Ovary (tissue), 9 donors: Measurements from ENCODE around the gene AADACL4. TPM values are rescaled to one million over a fixed set of nuclear protein-coding genes. Genes with fewer than 3 reads are reported as not detected.
"Not testable (repeated sequence)": the region's sequence is repeated elsewhere in the genome, so short reads cannot be mapped to it uniquely, and the experiment has no call there.

Experiments
- DNase-seq, 5 donors: peaks; one replicate each; pipeline ENCODE4 v3.0.0-alpha.2; 2019 to 2020
- H3K27ac ChIP-seq, 2 donors: fragments of 200-600 bp; one replicate each; pipeline versions ENCODE4 v1.5.1 to v1.8.0; 2019 to 2022
- H3K27me3 ChIP-seq: fragments of 200-600 bp; one replicate; pipeline ENCODE4 v1.8.0; 2022
- H3K36me3 ChIP-seq: fragments of 200-600 bp; sonication (generic); one replicate; pipeline ENCODE4 v1.5.1; 2019
- H3K4me1 ChIP-seq: one replicate; pipeline ENCODE4 v1.8.1; 2013; ENCODE audit warnings: mild to moderate bottlenecking, moderate library complexity; ENCODE audit not compliant: insufficient read depth
- H3K4me3 ChIP-seq: fragments of 200-600 bp; sonication (generic); one replicate; pipeline ENCODE4 v1.5.1; 2017
- H3K9me3 ChIP-seq, 2 donors: fragments of 200-600 bp in 1 of 2; sonication (generic) in 1 of 2; one replicate each; pipeline versions ENCODE4 v1.5.1 to v1.8.1; 2013 to 2019; ENCODE audit warnings: mild to moderate bottlenecking in 1 of 2, moderate library complexity in 1 of 2
- EP300 ChIP-seq: sonication (generic); formaldehyde crosslinking; IDR thresholded peaks from one replicate; pipeline ENCODE4 v1.6.1; 2017; ENCODE audit warnings: antibody characterized with exemption
- POLR2A ChIP-seq: fragments of 450-650 bp; IDR thresholded peaks from one replicate; pipeline ENCODE4 v1.6.1; 2017; ENCODE audit warnings: antibody characterized with exemption, mild to moderate bottlenecking, moderate library complexity
- WGBS, 3 donors: extraction: QIAGEN DNeasy Blood & Tissue Kit in 1 of 3; methylation state at CpG; one replicate each; pipeline versions ENCODE4 v1.1.5 to v1.1.7; 2013 to 2017; 5-methylcytosine and 5-hydroxymethylcytosine counted together
- intact Hi-C, 4 donors: fragments of 100-400 bp; cut with DNase I; formaldehyde crosslinking; loops; one replicate each; pipeline versions ENCODE4 v1.11.0 to v1.15.1; 2022 to 2023
- polyA plus RNA-seq, 2 donors: library from polyadenylated mRNA; stranded (reverse); fragments of 200-250 nt in 1 of 2; fragments of 350-450 nt in 1 of 2; fragmentation: Illumina TruSeq in 1 of 2; extraction: RNeasy Lipid Tissue Mini Kit (QIAGEN cat#74804) in 1 of 2; gene quantifications; one replicate each; pipeline ENCODE4 v1.2.3, GENCODE V29; 2013 to 2014
- total RNA-seq, 7 donors: library from RNA; depleted of rRNA in 2 of 7; stranded (reverse); fragments of >200 nt in 2 of 7; fragmentation: NEBNext Ultra II Directional in 3 of 7; extraction: Animal tissue kit (Norgen Biotek cat#: 25700) in 3 of 7; gene quantifications; one replicate each; pipeline versions ENCODE4 v1.1.0 to v1.2.4, GENCODE V29; 2016 to 2023
- TF ChIP-seq, protein P1 (sequence below), 3 donors: fragments of 450-650 bp in 2 of 3; fragments of 200-600 bp in 1 of 3; IDR thresholded peaks; one replicate each; pipeline versions ENCODE4 v1.5.1 to v1.8.0; 2016 to 2022; ENCODE audit warnings: antibody characterized with exemption in 3 of 3, mild to moderate bottlenecking in 1 of 3
- donor health status: DM: no; HTN: no; CAD: no; lungs with moderate emphysema.
- donor health status: DM: no; HTN: no; CAD: no.
- donor health status: Bipolar disorder and iron deficiency.
- donor health status: DM: yes; HTN: yes; CAD: no.
- donor health status: DM: no; HTN: no; CAD: no.
- donor health status: DM: yes; HTN: yes; CAD: no.

Gene AADACL4
- total and polyA plus RNA-seq, 9 donors = 0.38 TPM; not detected in 8

DNA sequence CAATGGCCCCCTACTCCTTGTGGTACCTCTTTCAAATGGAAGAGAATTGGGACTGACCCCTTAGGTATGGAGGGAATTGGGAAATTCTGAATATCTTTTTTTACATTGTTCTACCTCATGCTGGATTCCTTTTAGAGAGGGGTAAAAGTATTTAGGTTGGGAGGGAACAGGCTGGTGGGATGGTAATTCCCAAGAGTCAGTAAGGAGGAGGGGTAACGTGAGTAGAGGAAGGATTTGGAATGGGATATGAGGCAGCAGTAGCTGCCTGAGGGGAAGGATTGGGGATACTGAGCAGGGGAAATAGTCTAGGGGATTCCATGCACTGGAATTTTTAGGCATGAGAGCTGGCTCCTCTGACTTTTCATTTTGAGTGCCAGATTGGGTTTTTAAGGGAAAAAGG, 68.2 kb downstream of the AADACL4 start:
- WGBS, 3 donors = 63 to 67% (median 64%) methylated on average over 1 of the region's 1 CpG
- DNase-seq = no peak
- Histone ChIP-seq H3K9me3 (no peaks in the 10 kb centered on the region), H3K27ac (no peak overlapping the region), H3K4me3 (no peak overlapping the region), H3K4me1 (no peaks in the 10 kb centered on the region), H3K36me3 (no peaks in the 10 kb centered on the region), H3K27me3 (no peaks in the 10 kb centered on the region)
- TF ChIP-seq, protein P1, sequence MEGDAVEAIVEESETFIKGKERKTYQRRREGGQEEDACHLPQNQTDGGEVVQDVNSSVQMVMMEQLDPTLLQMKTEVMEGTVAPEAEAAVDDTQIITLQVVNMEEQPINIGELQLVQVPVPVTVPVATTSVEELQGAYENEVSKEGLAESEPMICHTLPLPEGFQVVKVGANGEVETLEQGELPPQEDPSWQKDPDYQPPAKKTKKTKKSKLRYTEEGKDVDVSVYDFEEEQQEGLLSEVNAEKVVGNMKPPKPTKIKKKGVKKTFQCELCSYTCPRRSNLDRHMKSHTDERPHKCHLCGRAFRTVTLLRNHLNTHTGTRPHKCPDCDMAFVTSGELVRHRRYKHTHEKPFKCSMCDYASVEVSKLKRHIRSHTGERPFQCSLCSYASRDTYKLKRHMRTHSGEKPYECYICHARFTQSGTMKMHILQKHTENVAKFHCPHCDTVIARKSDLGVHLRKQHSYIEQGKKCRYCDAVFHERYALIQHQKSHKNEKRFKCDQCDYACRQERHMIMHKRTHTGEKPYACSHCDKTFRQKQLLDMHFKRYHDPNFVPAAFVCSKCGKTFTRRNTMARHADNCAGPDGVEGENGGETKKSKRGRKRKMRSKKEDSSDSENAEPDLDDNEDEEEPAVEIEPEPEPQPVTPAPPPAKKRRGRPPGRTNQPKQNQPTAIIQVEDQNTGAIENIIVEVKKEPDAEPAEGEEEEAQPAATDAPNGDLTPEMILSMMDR (IDR thresholded peaks at IDR 0.05) = no peak
- no peak for TF ChIP-seq POLR2A
- TF ChIP-seq EP300 = no peak
- intact Hi-C loops = no loop called here

DNA sequence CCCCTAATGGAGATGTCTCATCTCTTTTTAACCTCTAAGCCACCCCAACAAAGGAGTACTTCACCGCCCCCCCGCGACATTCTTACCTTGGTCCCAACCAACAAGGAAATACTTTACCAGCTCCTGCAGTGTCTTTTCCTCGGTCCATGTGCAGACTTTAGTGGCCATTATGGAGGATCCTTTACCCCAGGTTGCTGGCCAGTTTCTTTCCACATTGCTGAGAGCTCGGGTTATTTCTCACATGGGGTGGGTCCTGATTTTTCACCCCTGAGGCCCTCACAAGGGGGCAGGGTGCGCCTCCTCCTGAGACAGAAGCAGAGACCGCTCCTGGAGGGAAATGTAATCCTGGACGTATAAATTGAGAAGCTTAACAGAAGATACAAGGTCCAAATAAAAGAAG, 69.0 kb downstream of the AADACL4 start:
- no peak for DNase-seq
- intact Hi-C loops = no loop called here
- Histone ChIP-seq H3K4me3 (no peak overlapping the region), H3K36me3 (no peaks in the 10 kb centered on the region), H3K4me1 (no peaks in the 10 kb centered on the region), H3K27ac (no peak overlapping the region), H3K27me3 (no peaks in the 10 kb centered on the region), H3K9me3 (no peaks in the 10 kb centered on the region)
- TF ChIP-seq, protein P1 (IDR thresholded peaks at IDR 0.05) = no peak
- TF ChIP-seq EP300 (no peak), POLR2A (no peak)
- WGBS, 3 donors = 79 to 85% (median 82%) methylated on average over 8 of the region's 8 CpGs

GRCh38 chr1:12713651-12714050, 69.8 kb downstream of the AADACL4 start:
- H3K4me1 ChIP-seq, H3K27ac ChIP-seq, H3K36me3 ChIP-seq, H3K27me3 ChIP-seq, intact Hi-C loops, DNase-seq, H3K9me3 ChIP-seq, H3K4me3 ChIP-seq: not testable (repeated sequence)
- 72 to 87% (median 84%) methylated on average over 5 of the region's 5 CpGs for WGBS, 3 donors

DNA sequence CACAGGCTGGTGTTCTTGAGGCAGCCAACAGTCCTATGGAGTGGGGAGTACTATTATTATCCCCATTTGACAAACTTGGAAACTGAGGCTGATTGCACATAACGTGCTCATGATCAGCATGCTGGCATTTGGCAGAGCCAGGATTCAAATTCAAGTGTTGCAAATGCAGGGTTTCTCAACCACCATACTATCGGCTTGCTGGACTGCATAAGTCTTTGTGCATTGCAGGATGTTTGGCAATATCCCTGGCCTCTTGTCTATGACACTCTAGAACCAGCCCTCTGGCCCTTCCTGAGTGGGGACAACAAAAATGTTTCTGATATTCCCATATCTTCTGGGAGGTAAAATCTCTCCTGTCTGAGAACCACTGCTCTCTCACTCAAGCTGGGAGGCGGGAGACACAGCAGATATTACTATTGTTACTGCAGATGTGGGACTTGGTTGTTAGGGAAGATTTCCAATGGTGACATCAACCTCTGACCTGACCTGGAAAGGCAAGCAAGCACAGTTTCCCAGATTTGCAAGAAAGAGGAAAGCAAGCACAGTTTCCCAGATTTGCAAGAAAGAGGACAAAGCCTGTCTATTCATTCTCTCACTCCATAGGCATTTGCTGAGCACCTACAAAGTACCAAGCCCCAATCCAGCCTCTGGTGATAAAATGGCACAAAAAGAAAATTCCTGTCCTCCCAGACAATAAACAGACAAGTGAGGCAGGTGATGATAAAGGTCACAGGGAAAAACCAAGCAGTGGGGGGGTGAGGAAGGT, 71.0 kb downstream of the AADACL4 start:
- TF ChIP-seq POLR2A (no peak), EP300 (no peak)
- TF ChIP-seq, protein P1 (IDR thresholded peaks at IDR 0.05) = no peak

DNA sequence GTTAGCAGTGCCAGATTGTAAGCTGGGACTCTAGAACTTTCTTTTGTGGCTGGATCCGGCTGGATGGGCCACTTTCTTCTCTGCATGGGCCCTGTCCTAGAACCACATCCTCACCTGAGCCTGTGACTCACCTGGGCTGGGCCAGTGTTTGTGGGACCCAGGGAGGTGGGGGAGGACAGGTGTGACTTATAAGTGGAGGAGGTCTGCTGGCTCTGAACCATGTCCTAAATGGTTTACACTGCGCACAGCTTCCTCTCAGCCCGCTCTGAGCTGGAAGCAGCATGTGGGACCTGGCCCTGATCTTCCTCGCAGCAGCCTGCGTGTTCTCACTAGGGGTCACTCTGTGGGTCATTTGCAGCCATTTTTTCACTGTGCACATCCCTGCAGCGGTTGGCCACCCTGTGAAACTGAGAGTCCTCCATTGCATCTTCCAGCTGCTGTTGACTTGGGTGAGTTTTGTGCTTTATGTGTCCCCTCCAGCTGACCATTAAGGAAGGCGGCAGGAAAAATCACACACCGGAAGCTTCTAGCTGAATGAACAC, 72.1 kb downstream of the AADACL4 start, which contains the start of gene AADACL3:
Gene AADACL3, plus strand, starts transcription at position 215 of the 542 bp plus-strand sequence. Its CDS starts 67 bp downstream, at position 282.
- H3K27ac ChIP-seq = no peak within 1 kb of the TSS
- H3K36me3 ChIP-seq = no peaks in the 10 kb centered on the region
- H3K27me3 ChIP-seq = no peaks in the 10 kb centered on the region
- no peak for DNase-seq
- H3K4me3 ChIP-seq = no peak within 1 kb of the TSS
- H3K4me1 ChIP-seq = no peaks in the 10 kb centered on the region
- 72 to 81% (median 79%) methylated on average over 8 of the region's 8 CpGs for WGBS, 3 donors
- H3K9me3 ChIP-seq = no peaks in the 10 kb centered on the region
- TF ChIP-seq, protein P1 (IDR thresholded peaks at IDR 0.05) = no peak
- TF ChIP-seq EP300 = no peak
- no peak for TF ChIP-seq POLR2A
- intact Hi-C loops = no loop called here

More for the DNA sequence above, 71.0 kb downstream of the AADACL4 start:
- H3K4me3 ChIP-seq = no peak overlapping the region
- no peaks in the 10 kb centered on the region for H3K36me3 ChIP-seq
- DNase-seq = no peak
- H3K4me1 ChIP-seq = no peaks in the 10 kb centered on the region
- no peak overlapping the region for H3K27ac ChIP-seq
- 68 to 88% (median 78%) methylated on average over 3 of the region's 3 CpGs for WGBS, 3 donors
- H3K9me3 ChIP-seq = no peaks in the 10 kb centered on the region
- intact Hi-C loops = no loop called here
- H3K27me3 ChIP-seq = no peaks in the 10 kb centered on the region
